Measurements from ENCODE around the gene VPS13D.

GRCh38 chr1:12204140-12204539, 25.7 kb upstream of the VPS13D start:
- TF ChIP-seq EP300 (IDR thresholded peaks at IDR 0.05): no peak
- no peak for TF ChIP-seq POLR2A (IDR thresholded peaks at IDR 0.05)
- TF ChIP-seq, protein P1, sequence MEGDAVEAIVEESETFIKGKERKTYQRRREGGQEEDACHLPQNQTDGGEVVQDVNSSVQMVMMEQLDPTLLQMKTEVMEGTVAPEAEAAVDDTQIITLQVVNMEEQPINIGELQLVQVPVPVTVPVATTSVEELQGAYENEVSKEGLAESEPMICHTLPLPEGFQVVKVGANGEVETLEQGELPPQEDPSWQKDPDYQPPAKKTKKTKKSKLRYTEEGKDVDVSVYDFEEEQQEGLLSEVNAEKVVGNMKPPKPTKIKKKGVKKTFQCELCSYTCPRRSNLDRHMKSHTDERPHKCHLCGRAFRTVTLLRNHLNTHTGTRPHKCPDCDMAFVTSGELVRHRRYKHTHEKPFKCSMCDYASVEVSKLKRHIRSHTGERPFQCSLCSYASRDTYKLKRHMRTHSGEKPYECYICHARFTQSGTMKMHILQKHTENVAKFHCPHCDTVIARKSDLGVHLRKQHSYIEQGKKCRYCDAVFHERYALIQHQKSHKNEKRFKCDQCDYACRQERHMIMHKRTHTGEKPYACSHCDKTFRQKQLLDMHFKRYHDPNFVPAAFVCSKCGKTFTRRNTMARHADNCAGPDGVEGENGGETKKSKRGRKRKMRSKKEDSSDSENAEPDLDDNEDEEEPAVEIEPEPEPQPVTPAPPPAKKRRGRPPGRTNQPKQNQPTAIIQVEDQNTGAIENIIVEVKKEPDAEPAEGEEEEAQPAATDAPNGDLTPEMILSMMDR (IDR thresholded peaks at IDR 0.05): no peak
- no peak for TF ChIP-seq POLR2AphosphoS5 (IDR thresholded peaks at IDR 0.05)
